ENCODE results near the gene SLC7A10.

Gene SLC7A10

GRCh38 chr19:33159149-33159548 lies 66.5 kb downstream of the SLC7A10 start:
- TF ChIP-seq, protein P1, sequence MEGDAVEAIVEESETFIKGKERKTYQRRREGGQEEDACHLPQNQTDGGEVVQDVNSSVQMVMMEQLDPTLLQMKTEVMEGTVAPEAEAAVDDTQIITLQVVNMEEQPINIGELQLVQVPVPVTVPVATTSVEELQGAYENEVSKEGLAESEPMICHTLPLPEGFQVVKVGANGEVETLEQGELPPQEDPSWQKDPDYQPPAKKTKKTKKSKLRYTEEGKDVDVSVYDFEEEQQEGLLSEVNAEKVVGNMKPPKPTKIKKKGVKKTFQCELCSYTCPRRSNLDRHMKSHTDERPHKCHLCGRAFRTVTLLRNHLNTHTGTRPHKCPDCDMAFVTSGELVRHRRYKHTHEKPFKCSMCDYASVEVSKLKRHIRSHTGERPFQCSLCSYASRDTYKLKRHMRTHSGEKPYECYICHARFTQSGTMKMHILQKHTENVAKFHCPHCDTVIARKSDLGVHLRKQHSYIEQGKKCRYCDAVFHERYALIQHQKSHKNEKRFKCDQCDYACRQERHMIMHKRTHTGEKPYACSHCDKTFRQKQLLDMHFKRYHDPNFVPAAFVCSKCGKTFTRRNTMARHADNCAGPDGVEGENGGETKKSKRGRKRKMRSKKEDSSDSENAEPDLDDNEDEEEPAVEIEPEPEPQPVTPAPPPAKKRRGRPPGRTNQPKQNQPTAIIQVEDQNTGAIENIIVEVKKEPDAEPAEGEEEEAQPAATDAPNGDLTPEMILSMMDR (IDR thresholded peaks at IDR 0.05) = no peak
- no peak for TF ChIP-seq ZFX (IDR thresholded peaks at IDR 0.05; ENCODE audit: borderline replicate concordance)
- no peak overlapping the region for H3K27ac ChIP-seq
